Activated gamma-delta T cell (primary cell): Measurements from ENCODE around the gene FBXO41.

Source experiments
- DNase-seq: peaks from one replicate; lab custom pipeline; 2025; lab: John Stamatoyannopoulos, UW

FBXO41 gene

GRCh38 chr2:73246850-73247249 lies 37.4 kb downstream of the FBXO41 start:
- DNase-seq, result no peak

- DNase-seq, result no peak
These were observed 39.7 kb downstream of the FBXO41 start for GRCh38 chr2:73244580-73244979.

GRCh38 chr2:73243884-73244570 lies 40.3 kb downstream of the FBXO41 start:
- DNase-seq, result no peak

- no peak for DNase-seq
These were observed 44.5 kb downstream of the FBXO41 start for GRCh38 chr2:73239776-73240175.

GRCh38 chr2:73238976-73239375 lies 45.3 kb downstream of the FBXO41 start:
- no peak for DNase-seq

GRCh38 chr2:73238149-73238548 lies 46.1 kb downstream of the FBXO41 start:
- DNase-seq, result no peak

GRCh38 chr2:73237168-73237567 lies 47.1 kb downstream of the FBXO41 start:
- no peak for DNase-seq

- DNase-seq, result no peak
These were observed 48.8 kb downstream of the FBXO41 start for GRCh38 chr2:73235315-73236028.

- DNase-seq, result peak; percentile 65
These were observed 50.1 kb downstream of the FBXO41 start, which contains the start of gene CCT7 for GRCh38 chr2:73233932-73234832. Gene CCT7, plus strand, starts transcription at chr2:73234308. Its CDS starts 71 bp downstream, at chr2:73234379.

GRCh38 chr2:73233154-73233931 lies 50.9 kb downstream of the FBXO41 start, which contains the start of gene PRADC1:
Gene PRADC1, minus strand, starts transcription at chr2:73233239. Its CDS starts 79 bp downstream, at chr2:73233160.
- peak; percentile 88 for DNase-seq

GRCh38 chr2:73232403-73233153 lies 51.7 kb downstream of the FBXO41 start:
- no peak for DNase-seq

GRCh38 chr2:73228631-73229030 lies 55.6 kb downstream of the FBXO41 start:
- DNase-seq, result no peak

GRCh38 chr2:73227086-73227485 lies 57.2 kb downstream of the FBXO41 start:
- no peak for DNase-seq

GRCh38 chr2:73225513-73226360 lies 58.5 kb downstream of the FBXO41 start:
- no peak for DNase-seq

GRCh38 chr2:73223821-73224220 lies 60.5 kb downstream of the FBXO41 start:
- DNase-seq, result no peak

GRCh38 chr2:73218298-73218697 lies 66.0 kb downstream of the FBXO41 start:
- no peak for DNase-seq

GRCh38 chr2:73217826-73218225 lies 66.5 kb downstream of the FBXO41 start:
- DNase-seq, result no peak

- no peak for DNase-seq
These were observed 67.1 kb downstream of the FBXO41 start for GRCh38 chr2:73217160-73217559.

- DNase-seq, result no peak
These were observed 69.0 kb downstream of the FBXO41 start for GRCh38 chr2:73215254-73215653.
